ENCODE data around the gene FCMR. TPM values are rescaled to one million over a fixed set of nuclear protein-coding genes. Genes with fewer than 3 reads are reported as not detected.

FCMR gene
- total and polyA plus RNA-seq, 9 of the 15 experiments (the other 6 are each of a cell fraction or from before 2014, with no cell fraction given) = 0.11 to 0.82 (median 0.20) TPM; not detected in 5

DNA sequence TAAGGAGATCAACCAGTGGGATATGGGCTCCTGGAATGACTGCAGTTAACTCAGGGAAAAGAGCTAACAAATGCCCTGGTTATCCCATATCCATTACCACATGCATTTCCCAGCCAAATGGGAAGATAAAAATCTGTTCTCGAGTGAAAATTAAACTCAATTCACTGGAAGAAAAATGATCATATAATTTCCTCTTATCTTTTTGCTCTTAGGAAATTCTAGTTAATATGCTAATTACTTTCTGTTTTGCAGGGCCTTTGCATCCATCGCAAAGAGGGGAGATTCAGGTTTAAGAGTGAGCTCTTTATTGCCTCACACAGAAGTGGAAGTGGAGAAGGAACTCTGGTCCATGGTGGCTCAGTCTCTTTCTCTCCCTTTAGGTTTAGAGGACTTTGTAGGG, 28.4 kb downstream of the FCMR start:
- Histone ChIP-seq H3K27ac (ENCODE audit: extremely low read depth, low read depth, low read length) (no peak overlapping the region), H4K20me1 (replicated peaks; ENCODE audit: control insufficient read depth, insufficient read depth, low read length) (no peaks in the 10 kb centered on the region), H3K4me1 (replicated peaks in 1 of 2; ENCODE audit: control insufficient read depth in 2 of 2, insufficient read depth in 2 of 2, low read length in 2 of 2) (peaks cover 0 to 12% of the 10 kb centered on the region in 2 experiments; a peak in 4 of 5 replicates), H3K4me3 (no peak overlapping the region), H3K9me3 (replicated peaks; ENCODE audit: control insufficient read depth, insufficient read depth, low read depth, low read length) (no peaks in the 10 kb centered on the region), H3K9me1 (ENCODE audit: control insufficient read depth, insufficient read depth, low read length) (no peaks in the 10 kb centered on the region), H3K4me2 (ENCODE audit: insufficient read depth, low read length) (no peak overlapping the region), H2AFZ (ENCODE audit: low read depth, low read length) (no peak overlapping the region), H3K9ac (ENCODE audit: insufficient read depth in 1 of 2, low read depth in 2 of 2, low read length in 2 of 2) (no peak overlapping the region), H3K27me3 (ENCODE audit: control insufficient read depth in 2 of 2, insufficient read depth in 2 of 2, low read length in 2 of 2) (peaks cover 44 to 54% of the 10 kb centered on the region in 2 experiments), H3K36me3 (ENCODE audit: control insufficient read depth, insufficient read depth, low read length) (no peaks in the 10 kb centered on the region), H3K79me2 (ENCODE audit: control insufficient read depth, insufficient read depth, low read length) (no peaks in the 10 kb centered on the region)
- in situ Hi-C loops (cut with MboI) (no loop called here), intact Hi-C loops (cut with micrococcal nuclease) (no loop called here)
- ChIA-PET CTCF (ENCODE audit: low intra/inter-chr PET ratio) (no interaction called here), POLR2A (interaction anchor here (1.5 kb wide), 1 partner anchor 9 kb away, joined by 6 read pairs; no protein-coding TSS in a partner anchor)
- DNase-seq (ENCODE audit: extremely low read depth in 1 of 4, low spot score in 3 of 4) = no peak
- BruUV-seq (replicated peaks) = no TSS peak
- ATAC-seq = no peak
- 0% methylated on average over 2 of the region's 2 CpGs for WGBS (ENCODE audit: insufficient coverage, low coverage, missing lambda C conversion rate)
- no peak for FAIRE-seq
- TF ChIP-seq FIP1L1 (IDR thresholded peaks at IDR 0.05; ENCODE audit: low read depth, low read length, poor library complexity, severe bottlenecking) (no peak), CBFA2T3 (IDR thresholded peaks at IDR 0.05) (no peak), YBX1 (IDR thresholded peaks at IDR 0.05) (no peak), CREBBP (IDR thresholded peaks at IDR 0.05; ENCODE audit: low read depth, low read length) (no peak), ZNF24 (IDR thresholded peaks at IDR 0.05) (no peak), SP1 (CRISPR knock-in tag; IDR thresholded peaks at IDR 0.05) (no peak), POLR2AphosphoS5 (IDR thresholded peaks at IDR 0.05; ENCODE audit: control insufficient read depth, insufficient read depth, low read depth, low read length) (no peak), TARDBP (IDR thresholded peaks at IDR 0.05) (no peak), ZNF707 (CRISPR knock-in tag; conservative IDR thresholded peaks at IDR 0.05) (no peak)
- TF ChIP-seq, protein P1, sequence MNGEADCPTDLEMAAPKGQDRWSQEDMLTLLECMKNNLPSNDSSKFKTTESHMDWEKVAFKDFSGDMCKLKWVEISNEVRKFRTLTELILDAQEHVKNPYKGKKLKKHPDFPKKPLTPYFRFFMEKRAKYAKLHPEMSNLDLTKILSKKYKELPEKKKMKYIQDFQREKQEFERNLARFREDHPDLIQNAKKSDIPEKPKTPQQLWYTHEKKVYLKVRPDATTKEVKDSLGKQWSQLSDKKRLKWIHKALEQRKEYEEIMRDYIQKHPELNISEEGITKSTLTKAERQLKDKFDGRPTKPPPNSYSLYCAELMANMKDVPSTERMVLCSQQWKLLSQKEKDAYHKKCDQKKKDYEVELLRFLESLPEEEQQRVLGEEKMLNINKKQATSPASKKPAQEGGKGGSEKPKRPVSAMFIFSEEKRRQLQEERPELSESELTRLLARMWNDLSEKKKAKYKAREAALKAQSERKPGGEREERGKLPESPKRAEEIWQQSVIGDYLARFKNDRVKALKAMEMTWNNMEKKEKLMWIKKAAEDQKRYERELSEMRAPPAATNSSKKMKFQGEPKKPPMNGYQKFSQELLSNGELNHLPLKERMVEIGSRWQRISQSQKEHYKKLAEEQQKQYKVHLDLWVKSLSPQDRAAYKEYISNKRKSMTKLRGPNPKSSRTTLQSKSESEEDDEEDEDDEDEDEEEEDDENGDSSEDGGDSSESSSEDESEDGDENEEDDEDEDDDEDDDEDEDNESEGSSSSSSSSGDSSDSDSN (IDR thresholded peaks at IDR 0.05; ENCODE audit: borderline replicate concordance in 1 of 2, low read depth in 2 of 2, low read length in 2 of 2) = no peak
- TF ChIP-seq, protein P2, sequence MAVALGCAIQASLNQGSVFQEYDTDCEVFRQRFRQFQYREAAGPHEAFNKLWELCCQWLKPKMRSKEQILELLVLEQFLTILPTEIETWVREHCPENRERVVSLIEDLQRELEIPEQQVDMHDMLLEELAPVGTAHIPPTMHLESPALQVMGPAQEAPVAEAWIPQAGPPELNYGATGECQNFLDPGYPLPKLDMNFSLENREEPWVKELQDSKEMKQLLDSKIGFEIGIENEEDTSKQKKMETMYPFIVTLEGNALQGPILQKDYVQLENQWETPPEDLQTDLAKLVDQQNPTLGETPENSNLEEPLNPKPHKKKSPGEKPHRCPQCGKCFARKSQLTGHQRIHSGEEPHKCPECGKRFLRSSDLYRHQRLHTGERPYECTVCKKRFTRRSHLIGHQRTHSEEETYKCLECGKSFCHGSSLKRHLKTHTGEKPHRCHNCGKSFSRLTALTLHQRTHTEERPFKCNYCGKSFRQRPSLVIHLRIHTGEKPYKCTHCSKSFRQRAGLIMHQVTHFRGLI (CRISPR knock-in tag; IDR thresholded peaks at IDR 0.05) = no peak
- TF ChIP-seq, protein P3, sequence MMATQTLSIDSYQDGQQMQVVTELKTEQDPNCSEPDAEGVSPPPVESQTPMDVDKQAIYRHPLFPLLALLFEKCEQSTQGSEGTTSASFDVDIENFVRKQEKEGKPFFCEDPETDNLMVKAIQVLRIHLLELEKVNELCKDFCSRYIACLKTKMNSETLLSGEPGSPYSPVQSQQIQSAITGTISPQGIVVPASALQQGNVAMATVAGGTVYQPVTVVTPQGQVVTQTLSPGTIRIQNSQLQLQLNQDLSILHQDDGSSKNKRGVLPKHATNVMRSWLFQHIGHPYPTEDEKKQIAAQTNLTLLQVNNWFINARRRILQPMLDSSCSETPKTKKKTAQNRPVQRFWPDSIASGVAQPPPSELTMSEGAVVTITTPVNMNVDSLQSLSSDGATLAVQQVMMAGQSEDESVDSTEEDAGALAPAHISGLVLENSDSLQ (IDR thresholded peaks at IDR 0.05) = no peak
- TF ChIP-seq, protein P4, sequence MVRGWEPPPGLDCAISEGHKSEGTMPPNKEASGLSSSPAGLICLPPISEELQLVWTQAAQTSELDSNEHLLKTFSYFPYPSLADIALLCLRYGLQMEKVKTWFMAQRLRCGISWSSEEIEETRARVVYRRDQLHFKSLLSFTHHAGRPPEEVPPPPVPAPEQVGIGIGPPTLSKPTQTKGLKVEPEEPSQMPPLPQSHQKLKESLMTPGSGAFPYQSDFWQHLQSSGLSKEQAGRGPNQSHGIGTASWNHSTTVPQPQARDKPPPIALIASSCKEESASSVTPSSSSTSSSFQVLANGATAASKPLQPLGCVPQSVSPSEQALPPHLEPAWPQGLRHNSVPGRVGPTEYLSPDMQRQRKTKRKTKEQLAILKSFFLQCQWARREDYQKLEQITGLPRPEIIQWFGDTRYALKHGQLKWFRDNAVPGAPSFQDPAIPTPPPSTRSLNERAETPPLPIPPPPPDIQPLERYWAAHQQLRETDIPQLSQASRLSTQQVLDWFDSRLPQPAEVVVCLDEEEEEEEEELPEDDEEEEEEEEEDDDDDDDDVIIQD (CRISPR knock-in tag; IDR thresholded peaks at IDR 0.05) = no peak
- TF ChIP-seq, protein P5, sequence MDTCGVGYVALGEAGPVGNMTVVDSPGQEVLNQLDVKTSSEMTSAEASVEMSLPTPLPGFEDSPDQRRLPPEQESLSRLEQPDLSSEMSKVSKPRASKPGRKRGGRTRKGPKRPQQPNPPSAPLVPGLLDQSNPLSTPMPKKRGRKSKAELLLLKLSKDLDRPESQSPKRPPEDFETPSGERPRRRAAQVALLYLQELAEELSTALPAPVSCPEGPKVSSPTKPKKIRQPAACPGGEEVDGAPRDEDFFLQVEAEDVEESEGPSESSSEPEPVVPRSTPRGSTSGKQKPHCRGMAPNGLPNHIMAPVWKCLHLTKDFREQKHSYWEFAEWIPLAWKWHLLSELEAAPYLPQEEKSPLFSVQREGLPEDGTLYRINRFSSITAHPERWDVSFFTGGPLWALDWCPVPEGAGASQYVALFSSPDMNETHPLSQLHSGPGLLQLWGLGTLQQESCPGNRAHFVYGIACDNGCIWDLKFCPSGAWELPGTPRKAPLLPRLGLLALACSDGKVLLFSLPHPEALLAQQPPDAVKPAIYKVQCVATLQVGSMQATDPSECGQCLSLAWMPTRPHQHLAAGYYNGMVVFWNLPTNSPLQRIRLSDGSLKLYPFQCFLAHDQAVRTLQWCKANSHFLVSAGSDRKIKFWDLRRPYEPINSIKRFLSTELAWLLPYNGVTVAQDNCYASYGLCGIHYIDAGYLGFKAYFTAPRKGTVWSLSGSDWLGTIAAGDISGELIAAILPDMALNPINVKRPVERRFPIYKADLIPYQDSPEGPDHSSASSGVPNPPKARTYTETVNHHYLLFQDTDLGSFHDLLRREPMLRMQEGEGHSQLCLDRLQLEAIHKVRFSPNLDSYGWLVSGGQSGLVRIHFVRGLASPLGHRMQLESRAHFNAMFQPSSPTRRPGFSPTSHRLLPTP (IDR thresholded peaks at IDR 0.05; ENCODE audit: borderline replicate concordance, extremely low read depth, insufficient read length) = no peak

All from K562 (cell line).